ENCODE data around the gene MSRB3.
"Not testable (repeated sequence)": the region's sequence is repeated elsewhere in the genome, so short reads cannot be mapped to it uniquely, and the experiment has no call there.

The MSRB3 gene

GRCh38 chr12:65292241-65292640 lies 13.8 kb downstream of the MSRB3 start:
- DNase-seq = no peak

GRCh38 chr12:65293735-65294134 lies 15.3 kb downstream of the MSRB3 start:
- no peak for DNase-seq

- DNase-seq = no peak
Measured at GRCh38 chr12:65294641-65295262, 16.3 kb downstream of the MSRB3 start.

GRCh38 chr12:65296508-65297265 lies 18.2 kb downstream of the MSRB3 start:
- no peak for DNase-seq

GRCh38 chr12:65300097-65300496 lies 21.6 kb downstream of the MSRB3 start:
- no peak for DNase-seq

- DNase-seq = no peak
Measured at GRCh38 chr12:65300679-65301349, 22.3 kb downstream of the MSRB3 start.

- no peak for DNase-seq
Measured at GRCh38 chr12:65302891-65303290, 24.4 kb downstream of the MSRB3 start.

- DNase-seq = no peak
Measured at GRCh38 chr12:65305346-65305950, 27.0 kb downstream of the MSRB3 start.

GRCh38 chr12:65306366-65307168 lies 28.1 kb downstream of the MSRB3 start:
- no peak for DNase-seq

GRCh38 chr12:65307169-65307501 lies 28.7 kb downstream of the MSRB3 start:
- DNase-seq = no peak

GRCh38 chr12:65308006-65308405 lies 29.5 kb downstream of the MSRB3 start:
- DNase-seq = no peak

- DNase-seq = no peak
Measured at GRCh38 chr12:65308601-65309071, 30.2 kb downstream of the MSRB3 start.

GRCh38 chr12:65311260-65311659 lies 32.8 kb downstream of the MSRB3 start:
- no peak for DNase-seq

- no peak for DNase-seq
Measured at GRCh38 chr12:65313719-65314317, 35.3 kb downstream of the MSRB3 start.

GRCh38 chr12:65315238-65315637 lies 36.8 kb downstream of the MSRB3 start:
- not testable (repeated sequence) for DNase-seq

GRCh38 chr12:65318186-65318685 lies 39.8 kb downstream of the MSRB3 start:
- no peak for DNase-seq

- DNase-seq = no peak
Measured at GRCh38 chr12:65319688-65320200, 41.3 kb downstream of the MSRB3 start.

- DNase-seq = no peak
Measured at GRCh38 chr12:65323070-65323469, 44.6 kb downstream of the MSRB3 start.

- DNase-seq = no peak
Measured at GRCh38 chr12:65324056-65324455, 45.6 kb downstream of the MSRB3 start.

- DNase-seq = no peak
Measured at GRCh38 chr12:65324551-65324950, 46.1 kb downstream of the MSRB3 start.

- DNase-seq = no peak
Measured at GRCh38 chr12:65325183-65325582, 46.7 kb downstream of the MSRB3 start.

- DNase-seq = no peak
Measured at GRCh38 chr12:65326616-65327015, 48.1 kb downstream of the MSRB3 start.
